Putamen (tissue), 1 donor: Measurements from ENCODE around the gene ATP2C2.

Experiments used
- DNase-seq: peaks from one replicate; pipeline ENCODE4 v3.0.0-alpha.2; 2016; ENCODE audit warnings: low spot score

Gene ATP2C2

GRCh38 chr16:84366208-84366607 is 2.1 kb upstream of the ATP2C2 start:
- DNase-seq, result no peak

GRCh38 chr16:84367297-84367680 is 1.0 kb upstream of the ATP2C2 start:
- DNase-seq, result no peak

GRCh38 chr16:84367750-84368307 is 509 bp upstream of the ATP2C2 start:
- DNase-seq, result no peak

GRCh38 chr16:84369105-84369504 is 767 bp downstream of the ATP2C2 start:
- no peak for DNase-seq

GRCh38 chr16:84369938-84370627 is 1.7 kb downstream of the ATP2C2 start:
- DNase-seq, result no peak

GRCh38 chr16:84370723-84371552 is 2.6 kb downstream of the ATP2C2 start:
- no peak for DNase-seq

GRCh38 chr16:84371553-84371865 is 3.2 kb downstream of the ATP2C2 start:
- no peak for DNase-seq

- no peak for DNase-seq
These were observed 5.7 kb downstream of the ATP2C2 start for GRCh38 chr16:84373907-84374489.

GRCh38 chr16:84378099-84378498 is 9.8 kb downstream of the ATP2C2 start:
- DNase-seq, result no peak

GRCh38 chr16:84378567-84378966 is 10.2 kb downstream of the ATP2C2 start:
- no peak for DNase-seq

GRCh38 chr16:84379008-84379708 is 10.8 kb downstream of the ATP2C2 start:
- no peak for DNase-seq

GRCh38 chr16:84379709-84380362 is 11.5 kb downstream of the ATP2C2 start:
- DNase-seq, result no peak

- no peak for DNase-seq
These were observed 12.1 kb downstream of the ATP2C2 start for GRCh38 chr16:84380405-84380804.

- DNase-seq, result no peak
These were observed 14.1 kb downstream of the ATP2C2 start for GRCh38 chr16:84382396-84382795.

GRCh38 chr16:84383106-84383505 is 14.8 kb downstream of the ATP2C2 start:
- DNase-seq, result no peak

- no peak for DNase-seq
These were observed 17.7 kb downstream of the ATP2C2 start for GRCh38 chr16:84386047-84386446.

GRCh38 chr16:84387021-84387420 is 18.7 kb downstream of the ATP2C2 start:
- no peak for DNase-seq

- no peak for DNase-seq
These were observed 21.9 kb downstream of the ATP2C2 start for GRCh38 chr16:84390131-84390785.

GRCh38 chr16:84391151-84392030 is 23.1 kb downstream of the ATP2C2 start:
- peak; percentile 65 for DNase-seq

GRCh38 chr16:84392031-84392360 is 23.7 kb downstream of the ATP2C2 start:
- no peak for DNase-seq
